NCI-H2107 (cell line): ENCODE results near the gene GNL1.
"Not testable (repeated sequence)": the region's sequence is repeated elsewhere in the genome, so short reads cannot be mapped to it uniquely, and the experiment has no call there.

Experiments used
- DNase-seq: peaks from one replicate; lab custom pipeline; 2025; lab: John Stamatoyannopoulos, UW

The GNL1 gene, protein sequence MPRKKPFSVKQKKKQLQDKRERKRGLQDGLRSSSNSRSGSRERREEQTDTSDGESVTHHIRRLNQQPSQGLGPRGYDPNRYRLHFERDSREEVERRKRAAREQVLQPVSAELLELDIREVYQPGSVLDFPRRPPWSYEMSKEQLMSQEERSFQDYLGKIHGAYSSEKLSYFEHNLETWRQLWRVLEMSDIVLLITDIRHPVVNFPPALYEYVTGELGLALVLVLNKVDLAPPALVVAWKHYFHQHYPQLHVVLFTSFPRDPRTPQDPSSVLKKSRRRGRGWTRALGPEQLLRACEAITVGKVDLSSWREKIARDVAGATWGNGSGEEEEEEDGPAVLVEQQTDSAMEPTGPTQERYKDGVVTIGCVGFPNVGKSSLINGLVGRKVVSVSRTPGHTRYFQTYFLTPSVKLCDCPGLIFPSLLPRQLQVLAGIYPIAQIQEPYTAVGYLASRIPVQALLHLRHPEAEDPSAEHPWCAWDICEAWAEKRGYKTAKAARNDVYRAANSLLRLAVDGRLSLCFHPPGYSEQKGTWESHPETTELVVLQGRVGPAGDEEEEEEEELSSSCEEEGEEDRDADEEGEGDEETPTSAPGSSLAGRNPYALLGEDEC

DNA sequence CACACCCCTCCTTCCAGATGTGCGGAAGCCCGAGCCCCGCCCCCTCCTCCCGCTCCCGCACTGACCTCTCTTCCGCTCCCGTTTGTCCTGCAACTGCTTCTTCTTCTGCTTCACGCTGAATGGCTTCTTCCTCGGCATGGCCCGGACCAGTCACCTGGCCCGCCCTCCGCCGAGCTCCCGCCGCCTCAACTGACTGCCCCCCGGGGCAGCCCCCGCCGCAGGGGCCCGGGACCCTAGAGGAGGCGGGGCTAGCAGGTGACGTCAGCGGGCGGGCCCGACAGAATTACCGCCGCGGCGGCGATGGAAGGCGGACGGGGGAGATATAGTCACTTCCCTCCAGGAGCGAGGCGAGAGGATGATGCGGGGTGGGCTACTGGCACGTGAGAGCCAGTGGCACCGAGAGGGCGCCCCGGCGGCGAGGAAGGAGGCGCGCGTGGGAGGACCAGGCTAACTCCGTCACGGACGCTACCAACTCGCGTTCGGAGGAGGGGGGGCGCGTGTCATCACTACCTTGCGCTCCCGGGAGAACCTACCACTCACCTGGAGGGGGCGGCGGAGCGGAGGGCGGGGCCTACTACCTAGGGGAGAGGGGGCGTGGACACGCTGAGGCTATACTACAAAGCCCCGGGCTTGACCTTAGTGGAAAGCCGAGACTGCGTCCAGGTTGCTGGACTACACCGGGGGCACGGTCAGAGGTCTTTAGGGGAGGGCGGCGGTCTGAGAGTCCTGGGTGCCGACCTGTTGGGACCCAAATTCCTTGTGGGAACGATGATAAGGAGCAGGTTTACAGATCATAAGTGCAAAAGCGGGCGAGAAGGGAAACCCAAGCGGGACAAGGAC, at the start of gene GNL1:
Gene GNL1, minus strand, starts transcription at position 424 of the 840 bp plus-strand sequence. Its CDS starts 286 bp downstream, at position 138.
- peak; percentile 50 for DNase-seq

DNA sequence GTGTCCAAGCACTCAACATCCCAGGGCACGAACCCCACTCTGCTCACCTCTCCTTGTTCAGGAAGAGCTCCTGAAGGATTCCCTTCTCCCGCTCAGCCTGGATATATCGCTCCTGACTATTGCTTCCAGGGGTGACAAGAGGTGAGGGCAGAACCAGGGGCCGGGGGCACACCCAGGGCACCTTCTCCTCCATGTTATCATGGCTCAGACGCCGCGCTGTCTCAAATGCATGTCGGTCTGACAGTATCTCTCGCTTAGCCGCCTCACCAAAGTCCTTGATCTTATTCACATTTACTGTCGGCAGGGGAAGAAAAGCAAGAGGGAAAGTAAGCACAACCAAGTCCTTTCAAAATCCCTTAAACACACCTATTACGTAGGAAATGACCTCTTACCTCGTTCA, 47.7 kb upstream of the GNL1 start:
- DNase-seq, result no peak

DNA sequence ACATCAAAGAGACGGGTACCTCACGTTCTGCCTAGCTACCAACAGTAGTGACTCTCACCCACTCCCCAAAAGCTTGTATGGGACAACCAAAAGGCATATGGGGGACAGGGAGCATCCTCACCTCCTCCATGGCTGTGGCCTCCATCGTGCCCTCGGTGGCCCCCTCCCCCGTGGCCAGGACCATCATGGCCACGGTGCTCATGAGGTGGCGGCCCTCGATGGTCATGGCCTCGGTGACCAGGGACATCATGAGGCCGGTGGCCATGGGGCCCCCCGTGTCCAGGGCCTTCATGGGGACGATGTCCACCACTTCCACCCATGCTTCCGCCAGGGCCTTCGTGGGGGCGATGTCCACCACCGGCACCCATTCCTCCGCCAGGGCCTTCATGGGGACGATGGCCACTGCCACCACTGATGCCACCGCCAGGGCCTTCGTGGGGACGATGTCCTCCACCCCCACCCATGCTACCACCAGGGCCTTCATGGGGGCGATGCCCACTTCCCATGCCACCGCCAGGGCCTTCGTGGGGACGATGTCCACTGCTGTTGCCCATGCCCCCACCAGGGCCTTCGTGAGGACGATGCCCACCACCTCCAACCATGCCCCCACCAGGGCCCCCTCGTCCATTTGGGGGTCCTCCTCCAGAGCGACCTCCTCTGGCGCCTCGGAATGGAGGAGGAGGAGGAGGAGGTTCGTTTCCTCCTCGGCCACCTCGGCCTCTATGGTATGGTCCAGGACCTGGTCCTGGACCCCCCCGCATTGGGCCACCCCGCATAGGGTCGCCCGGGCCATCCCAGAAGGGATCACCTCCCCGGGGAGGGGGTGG, 45.7 kb upstream of the GNL1 start:
- no peak for DNase-seq

DNA sequence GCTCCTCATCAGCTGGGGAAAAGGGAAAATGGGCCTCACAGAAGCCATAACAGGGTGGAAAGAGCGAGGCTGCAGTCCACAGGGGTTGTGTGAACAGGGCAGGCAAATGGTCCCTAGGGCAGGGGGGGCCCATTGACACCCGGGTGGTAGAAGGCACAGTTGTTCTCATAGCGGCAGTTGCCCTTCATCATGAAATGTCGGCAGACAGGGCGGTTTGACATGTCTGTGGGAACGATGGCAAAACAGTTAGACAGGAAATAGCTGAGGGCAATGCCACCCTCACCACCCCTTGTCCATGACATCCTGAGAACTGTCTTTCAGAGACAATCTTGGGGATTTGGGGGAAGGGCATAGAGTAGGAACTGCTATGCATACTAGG, 45.1 kb upstream of the GNL1 start:
- DNase-seq, result no peak

DNA sequence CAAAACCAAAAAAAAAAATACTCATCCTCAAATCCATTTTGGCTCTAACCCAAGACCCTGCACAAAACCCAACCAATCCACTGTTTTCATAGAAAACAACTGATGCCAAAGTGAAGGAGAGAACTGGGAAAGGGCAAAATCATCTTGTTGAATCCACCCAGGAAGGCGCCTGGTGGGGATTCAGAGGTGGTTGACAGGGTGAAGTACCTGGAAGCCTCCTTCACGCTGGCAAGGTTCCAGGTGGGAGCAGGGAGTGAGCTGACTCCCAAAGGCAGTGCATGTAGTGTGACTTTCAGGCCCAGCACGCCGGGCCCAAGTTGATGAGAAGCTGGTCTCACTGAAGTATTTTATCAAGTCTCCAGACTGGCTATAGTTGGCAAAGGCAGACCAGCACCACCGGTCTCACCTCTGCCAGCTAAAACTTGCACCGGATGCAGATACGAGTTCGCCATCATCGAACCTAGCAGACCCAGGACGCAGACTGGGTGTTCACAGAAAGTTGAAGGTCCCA, 44.2 kb upstream of the GNL1 start:
- no peak for DNase-seq

DNA sequence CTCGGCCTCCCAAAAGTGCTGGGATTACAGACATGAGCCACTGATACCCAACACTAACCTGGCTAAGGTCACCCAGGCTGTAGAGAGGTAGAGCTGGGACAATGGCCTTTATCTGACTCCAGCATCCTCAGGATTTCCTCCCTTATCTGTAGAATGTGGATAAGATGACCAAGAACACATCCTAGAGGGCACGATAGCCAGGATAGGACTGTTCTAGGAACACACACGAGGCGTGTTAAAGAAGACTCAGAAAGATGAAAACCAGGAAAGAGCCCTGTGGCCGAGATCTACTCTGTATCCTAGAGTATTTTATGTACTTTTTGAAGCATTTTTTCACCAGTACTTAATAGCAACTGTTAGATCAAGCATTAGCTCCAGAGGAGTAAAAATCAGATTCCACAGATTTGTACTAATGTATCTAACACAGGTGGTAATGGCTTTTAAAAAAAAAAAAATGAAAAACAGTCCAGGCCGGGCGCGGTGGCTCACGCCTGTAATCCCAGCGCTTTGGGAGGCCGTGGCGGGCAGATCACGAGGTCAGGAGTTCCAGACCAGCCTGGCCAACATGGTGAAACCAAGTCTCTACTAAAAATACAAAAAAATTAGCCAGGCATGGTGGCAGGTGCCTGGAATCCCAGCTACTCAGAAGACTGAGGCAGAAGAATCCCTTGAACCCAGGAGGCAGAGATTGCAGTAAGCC, 43.5 kb upstream of the GNL1 start:
- DNase-seq, result no peak

DNA sequence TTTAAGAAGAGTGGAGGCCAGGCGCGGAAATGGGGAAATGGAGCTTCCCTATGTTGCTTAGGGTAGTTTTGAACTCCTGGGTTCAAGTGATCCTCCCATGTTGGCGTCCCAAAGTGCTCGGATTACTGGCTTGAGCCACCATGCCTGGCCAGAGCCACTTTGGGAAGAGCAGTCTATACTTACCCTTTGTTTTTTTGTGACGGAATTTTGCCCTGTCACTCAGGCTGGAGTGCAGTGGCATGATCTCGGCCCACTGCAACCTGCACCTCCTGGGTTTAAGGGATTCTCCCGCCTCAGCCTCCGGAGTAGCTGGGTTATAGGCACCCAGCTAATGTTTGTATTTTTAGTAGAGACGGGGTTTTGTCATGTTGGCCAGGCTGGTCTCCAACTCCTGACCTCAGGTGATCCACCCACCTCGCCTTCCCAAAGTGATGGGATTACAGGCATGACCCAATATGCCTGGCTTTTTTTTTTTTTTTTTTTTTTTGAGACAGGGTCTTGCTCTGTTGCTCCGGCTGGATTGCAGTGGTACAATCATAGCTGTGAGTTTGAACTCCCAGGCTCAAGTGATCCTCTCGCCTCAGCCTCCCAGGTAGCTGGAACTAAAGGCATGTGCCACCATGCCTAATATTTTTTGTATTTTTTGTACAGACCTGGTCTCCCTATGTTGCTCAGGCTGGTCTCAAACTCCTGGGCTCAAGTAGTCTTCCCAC, 42.8 kb upstream of the GNL1 start:
- no peak for DNase-seq

DNA sequence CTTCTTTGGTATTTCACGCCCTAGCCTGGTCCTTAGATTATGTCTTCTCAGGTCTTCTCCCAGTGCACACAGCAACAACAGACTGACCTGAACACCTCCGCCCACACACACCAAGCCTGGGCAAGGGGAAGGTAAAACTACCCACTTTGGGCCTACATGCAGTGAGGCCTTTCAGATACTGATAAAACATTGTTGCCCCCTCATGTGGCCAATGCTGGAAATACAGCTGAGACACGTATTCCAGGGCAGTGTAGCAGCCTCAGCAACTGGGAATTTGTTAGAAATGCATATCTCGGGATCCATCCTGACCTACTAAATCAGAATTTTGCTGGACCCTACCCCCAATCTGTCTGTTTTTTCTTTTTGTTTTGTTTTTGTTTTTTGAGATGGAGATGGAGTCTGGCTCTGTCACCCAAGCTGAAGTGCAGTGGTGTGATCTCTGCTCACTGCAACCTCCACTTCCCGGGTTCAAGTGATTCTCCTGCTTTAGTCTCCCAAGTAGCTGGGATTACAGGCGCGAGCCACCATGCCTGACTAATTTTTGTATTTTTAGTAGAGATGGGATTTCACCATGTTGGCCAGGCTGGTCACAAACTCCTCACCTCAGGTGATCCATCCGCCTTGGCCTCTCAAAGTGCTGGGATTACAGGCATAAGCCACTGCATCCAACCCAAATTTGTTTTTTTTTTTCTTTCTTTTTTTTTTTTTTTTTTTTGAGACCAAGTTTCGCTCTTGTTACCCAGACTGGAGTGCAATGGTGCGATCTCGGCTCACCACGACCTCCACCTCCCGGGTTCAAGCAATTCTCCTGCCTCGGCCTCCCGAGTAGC, 41.2 kb upstream of the GNL1 start:
- not testable (repeated sequence) for DNase-seq

DNA sequence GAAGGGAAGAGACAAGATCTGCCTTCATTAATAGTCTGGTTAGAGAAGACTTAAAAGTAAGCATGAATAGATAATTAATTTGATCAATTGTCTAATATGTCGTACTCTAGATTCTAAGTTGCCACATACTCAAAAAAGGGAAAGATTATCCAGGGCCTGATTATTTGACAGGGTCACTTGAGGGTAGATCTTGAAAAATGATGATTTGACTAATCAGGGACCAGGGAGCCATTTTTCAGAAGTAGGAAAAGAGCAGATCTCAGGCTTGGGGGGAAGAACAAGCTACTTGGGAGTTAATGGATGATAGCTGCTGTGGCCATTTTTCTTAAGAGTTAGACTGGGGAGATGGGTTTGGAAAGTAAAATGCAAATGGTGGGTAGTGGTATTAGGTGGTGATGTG, 36.0 kb upstream of the GNL1 start:
- DNase-seq, result no peak

DNA sequence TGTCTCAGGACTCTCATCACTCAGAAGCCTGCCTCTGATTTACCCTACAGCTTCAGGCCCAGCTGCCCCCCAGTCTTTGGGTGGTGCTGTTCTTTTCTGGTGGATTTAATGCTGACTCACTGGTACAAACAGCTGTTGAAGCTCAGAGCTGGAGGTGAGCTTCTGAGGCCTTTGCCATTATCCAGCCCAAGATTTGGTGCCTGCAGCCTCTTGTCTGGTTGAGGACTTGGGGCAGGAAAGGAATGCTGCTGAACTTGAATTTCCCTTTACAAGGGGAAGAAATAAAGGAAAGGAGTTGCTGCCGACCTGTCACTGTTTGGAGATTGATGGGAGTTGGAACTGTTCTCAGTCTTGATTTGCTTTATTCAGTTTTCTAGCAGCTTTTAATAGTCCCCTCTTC, 34.7 kb upstream of the GNL1 start:
- DNase-seq, result no peak

DNA sequence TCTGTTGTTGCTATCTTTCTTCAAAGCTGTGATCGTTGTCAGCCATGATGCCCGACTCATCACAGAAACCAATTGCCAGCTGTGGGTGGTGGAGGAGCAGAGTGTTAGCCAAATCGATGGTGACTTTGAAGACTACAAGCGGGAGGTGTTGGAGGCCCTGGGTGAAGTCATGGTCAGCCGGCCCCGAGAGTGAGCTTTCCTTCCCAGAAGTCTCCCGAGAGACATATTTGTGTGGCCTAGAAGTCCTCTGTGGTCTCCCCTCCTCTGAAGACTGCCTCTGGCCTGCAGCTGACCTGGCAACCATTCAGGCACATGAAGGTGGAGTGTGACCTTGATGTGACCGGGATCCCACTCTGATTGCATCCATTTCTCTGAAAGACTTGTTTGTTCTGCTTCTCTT, 34.2 kb upstream of the GNL1 start:
- no peak for DNase-seq

DNA sequence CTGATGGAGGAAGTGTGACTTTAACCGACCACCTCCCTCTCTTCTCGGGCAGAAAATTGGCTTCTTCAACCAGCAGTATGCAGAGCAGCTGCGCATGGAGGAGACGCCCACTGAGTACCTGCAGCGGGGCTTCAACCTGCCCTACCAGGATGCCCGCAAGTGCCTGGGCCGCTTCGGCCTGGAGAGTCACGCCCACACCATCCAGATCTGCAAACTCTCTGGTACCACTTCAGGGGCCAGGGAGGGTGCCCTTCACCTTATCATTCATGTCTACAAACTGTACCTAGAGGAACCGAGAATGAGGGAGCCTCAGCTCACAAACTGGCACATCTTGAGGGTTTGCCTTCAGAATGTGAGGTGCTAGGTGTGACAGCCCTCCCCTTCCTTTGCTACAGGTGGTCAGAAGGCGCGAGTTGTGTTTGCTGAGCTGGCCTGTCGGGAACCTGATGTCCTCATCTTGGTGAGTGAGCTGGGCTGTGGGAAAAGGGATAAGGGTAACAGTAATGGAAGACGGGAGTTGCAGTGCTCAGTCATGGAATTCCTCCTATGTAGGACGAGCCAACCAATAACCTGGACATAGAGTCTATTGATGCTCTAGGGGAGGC, 33.6 kb upstream of the GNL1 start:
- DNase-seq, result no peak

DNA sequence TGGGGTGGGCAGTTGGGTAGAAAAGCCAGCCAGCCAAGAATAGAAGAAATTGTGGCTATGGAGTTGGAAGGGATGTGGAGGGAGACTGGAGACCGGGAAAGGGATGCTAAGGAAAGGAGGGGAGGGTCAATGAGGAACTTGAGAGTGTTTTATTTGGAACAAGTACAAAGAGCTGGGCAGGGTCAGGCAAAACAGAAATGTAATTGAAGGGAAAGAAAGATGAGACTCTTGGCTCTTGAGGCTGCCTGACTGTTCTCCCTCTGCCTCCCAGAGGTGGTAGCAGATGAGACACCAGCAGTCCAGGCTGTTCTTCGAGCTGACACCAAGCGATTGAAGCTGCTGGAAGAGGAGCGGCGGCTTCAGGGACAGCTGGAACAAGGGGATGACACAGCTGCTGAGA, 27.6 kb upstream of the GNL1 start:
- no peak for DNase-seq

DNA sequence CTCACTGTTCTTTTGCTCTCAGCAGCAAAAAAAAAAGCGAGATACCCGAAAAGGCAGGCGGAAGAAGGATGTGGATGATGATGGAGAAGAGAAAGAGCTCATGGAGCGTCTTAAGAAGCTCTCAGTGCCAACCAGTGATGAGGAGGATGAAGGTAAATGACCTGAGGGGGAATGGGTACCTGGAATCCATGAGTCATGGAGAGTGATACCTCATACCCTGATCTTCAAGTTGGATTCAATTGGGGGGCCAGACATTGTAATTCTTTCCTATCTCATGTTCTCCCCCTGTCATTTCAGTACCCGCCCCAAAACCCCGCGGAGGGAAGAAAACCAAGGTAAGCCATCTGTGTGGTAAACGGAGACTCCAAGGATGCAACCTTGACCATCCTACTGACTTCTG, 21.8 kb upstream of the GNL1 start:
- no peak for DNase-seq

DNA sequence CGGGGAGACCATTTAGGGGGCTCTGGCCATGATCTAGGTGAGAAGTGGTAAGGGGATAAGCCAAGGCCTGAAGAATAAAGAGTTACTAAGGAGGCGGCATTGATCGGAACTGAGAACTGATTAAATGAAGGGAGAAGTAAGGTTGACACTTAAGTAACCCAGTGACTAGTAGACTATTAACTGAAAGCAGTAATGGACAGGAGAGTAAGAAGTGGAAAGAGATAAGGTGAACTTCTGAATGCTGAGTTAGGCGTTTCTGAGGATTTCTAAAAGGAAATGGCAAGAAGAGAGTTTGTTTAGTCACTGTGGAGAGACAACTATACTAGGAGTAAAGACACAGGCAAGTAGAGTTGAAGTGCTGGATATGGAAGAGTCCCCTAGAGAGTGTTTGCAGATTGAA, 16.8 kb upstream of the GNL1 start:
- DNase-seq, result no peak

DNA sequence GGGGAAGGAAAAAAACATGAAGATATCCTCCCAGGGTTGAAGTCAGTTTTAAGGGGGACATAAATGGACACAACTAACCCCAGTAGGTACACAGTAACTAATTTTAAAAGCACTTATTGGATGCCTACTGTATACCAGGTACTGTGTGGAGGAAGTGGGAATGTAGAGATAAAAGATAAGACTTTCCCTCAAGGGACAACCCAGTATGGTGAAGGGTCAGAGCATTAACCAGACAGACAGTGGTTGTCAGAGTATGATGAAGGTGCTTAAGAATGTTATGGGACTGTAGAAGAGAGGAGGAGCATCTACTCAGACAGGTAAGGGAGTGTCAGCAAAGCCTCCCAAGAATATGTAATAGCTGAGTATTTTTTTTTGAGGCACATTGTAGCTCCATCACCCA, 15.9 kb upstream of the GNL1 start:
- DNase-seq, result no peak

DNA sequence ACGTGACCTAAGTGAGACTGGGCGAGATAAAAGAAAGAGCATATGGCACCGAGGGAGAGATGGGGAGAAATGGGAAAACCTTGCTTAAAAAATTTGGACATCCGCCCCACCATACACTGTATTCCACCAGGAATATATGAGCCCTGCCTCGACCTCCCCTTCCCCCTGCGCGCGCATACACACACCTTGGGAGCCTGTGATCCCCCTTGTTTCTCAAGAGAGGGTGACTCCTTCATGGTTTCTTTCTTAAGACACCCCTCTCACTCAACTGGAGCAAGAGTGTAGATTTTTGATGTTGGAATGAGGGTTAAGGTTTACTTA, 15.4 kb upstream of the GNL1 start:
- DNase-seq, result no peak

DNA sequence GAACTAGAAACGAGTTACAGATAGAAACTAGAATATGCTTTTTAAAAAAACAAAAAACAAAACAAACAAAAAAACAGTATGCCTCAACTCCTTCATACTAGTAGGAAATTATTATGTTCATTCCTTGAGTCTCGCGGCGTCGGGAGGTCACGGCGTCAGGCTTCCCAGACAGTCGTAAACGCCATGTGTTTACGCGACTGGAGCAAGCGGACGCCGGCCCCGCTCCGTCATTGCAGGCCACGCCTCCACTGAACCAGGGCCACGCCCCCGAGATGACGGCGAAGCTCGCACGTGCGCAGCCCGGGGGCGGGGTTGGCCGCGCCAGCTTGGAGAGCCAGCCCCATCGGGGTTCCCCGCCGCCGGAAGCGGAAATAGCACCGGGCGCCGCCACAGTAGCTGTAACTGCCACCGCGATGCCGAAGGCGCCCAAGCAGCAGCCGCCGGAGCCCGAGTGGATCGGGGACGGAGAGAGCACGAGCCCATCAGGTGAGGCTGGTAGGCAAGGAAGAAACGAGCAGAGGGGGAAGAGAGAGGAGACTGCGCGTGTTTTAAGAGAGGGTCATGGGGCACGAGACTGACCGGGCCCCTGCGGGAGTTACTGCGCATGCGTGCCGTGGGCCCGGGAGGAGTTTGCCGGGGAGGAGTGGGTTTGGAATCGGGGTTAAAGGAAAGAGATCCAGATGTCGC, 14.9 kb upstream of the GNL1 start, which contains the start of gene ABCF1:
Gene ABCF1, plus strand, starts transcription at position 368 of the 687 bp plus-strand sequence. Its CDS starts 46 bp downstream, at position 414.
- peak; percentile 88 for DNase-seq

DNA sequence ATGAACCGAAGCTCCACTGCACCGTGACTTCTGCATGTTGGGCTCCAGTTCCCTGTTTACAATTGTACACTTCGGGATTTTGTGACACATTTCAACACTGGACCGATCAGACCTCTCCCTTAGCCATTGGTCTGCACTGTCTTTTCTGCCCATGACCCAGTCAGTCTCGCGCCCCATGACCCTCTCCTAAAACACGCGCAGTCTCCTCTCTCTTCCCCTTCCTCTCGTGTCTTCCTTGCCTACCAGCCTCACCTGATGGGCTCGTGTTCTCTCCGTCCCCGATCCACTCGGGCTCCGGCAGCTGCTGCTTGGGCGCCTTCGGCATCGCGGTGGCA, 14.4 kb upstream of the GNL1 start:
- DNase-seq, result no peak
